GM19397 (cell line): ENCODE results near the gene ROR2.

ENCODE experiments used
- ATAC-seq: cut with Tn5 transposase; IDR thresholded peaks from one replicate; pipeline ENCODE4 v1.9.1; 2021; ENCODE audit warnings: mild to moderate bottlenecking, moderate library complexity; ENCODE audit not compliant: unreplicated experiment

Gene ROR2

DNA sequence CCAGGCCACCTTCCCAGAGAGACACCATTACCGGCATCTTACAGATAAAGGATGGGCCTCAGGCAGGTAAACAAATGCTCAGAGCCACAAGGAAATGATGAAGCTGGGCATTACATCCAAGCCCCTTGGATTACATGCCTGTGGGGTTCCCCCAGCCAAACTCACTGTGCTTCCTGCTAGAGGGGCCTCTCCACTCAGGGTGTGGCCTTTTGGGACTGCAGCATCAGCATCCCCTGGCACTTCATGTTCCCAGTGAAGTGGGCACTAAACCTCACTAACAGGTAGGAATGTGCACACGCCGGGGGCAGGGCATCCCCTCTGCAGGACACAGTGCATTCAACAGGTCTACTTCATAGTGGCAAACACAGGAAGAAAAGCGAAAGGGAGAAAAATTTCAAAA is 125.9 kb downstream of the ROR2 start:
- no peak for ATAC-seq

DNA sequence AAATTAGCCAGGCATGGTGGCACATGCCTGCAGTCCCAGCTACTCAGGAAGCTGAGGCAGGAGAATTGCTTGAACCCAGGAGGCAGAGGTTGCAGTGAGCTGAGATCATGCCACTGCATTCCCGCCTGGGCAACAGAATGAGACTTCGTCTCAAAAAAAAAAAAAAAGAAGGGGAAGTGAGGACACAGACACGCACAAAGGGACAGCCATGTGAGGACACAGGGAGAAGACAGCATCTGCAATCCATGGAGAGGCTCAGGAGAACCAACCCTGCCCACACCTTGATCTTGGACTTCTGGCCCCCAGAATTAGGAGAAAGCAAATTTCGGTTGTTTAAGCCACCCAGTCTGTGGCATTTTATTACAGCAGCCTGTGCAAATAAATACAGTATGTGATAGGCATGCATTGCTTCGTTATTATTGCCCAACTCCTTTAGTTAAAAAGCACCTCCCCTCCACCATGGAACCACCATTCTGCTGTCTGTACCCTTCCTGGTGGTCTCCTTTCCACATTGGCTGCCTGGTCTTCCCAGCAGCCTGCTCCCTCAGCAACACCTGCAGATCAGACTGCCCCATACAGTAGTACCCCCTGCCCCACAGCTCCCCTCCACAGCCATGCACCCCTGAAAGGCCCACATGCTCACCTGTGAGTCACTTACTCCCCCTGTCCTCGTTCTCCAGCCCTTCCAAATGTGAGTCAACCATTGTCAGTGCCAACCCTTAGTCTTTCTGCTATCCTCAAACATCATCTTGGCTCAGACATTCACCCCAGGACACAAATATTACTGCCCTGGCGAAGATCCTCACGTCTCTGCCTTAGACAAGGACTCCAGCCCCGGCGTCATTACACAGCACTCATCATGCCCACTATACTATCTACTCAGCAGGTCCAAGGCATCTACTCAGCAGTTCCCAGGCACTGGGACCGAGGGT is 128.8 kb downstream of the ROR2 start:
- ATAC-seq = no peak

DNA sequence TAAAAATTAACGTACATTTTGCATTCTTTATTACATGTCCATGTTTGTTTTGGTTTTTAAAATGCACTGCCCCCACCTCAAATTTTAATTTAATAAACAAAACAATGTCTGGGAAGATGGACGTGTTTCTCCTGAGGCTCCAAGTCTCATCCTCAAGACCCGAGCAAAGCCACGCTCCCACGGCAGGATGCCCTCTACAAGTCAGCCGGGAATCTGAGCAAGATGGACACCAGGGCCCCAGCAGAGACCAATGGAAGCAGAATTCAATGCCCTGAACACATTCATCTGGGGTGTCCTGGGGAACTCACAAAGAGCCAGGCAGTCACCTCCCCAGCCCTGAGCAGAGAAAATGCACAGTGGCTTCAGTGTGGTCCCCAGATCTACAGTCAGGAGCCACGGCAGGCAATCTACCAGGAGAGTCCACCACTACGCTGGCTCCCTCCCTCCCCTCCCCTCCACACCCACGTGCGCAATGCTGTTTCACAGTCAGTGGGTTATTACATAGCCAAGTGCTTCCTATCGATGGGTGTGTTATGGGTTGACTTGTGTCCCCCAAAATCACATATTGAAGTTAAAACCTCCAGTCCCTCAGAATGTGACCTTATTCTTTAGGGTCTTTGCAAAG is 129.8 kb downstream of the ROR2 start:
- ATAC-seq = no peak

DNA sequence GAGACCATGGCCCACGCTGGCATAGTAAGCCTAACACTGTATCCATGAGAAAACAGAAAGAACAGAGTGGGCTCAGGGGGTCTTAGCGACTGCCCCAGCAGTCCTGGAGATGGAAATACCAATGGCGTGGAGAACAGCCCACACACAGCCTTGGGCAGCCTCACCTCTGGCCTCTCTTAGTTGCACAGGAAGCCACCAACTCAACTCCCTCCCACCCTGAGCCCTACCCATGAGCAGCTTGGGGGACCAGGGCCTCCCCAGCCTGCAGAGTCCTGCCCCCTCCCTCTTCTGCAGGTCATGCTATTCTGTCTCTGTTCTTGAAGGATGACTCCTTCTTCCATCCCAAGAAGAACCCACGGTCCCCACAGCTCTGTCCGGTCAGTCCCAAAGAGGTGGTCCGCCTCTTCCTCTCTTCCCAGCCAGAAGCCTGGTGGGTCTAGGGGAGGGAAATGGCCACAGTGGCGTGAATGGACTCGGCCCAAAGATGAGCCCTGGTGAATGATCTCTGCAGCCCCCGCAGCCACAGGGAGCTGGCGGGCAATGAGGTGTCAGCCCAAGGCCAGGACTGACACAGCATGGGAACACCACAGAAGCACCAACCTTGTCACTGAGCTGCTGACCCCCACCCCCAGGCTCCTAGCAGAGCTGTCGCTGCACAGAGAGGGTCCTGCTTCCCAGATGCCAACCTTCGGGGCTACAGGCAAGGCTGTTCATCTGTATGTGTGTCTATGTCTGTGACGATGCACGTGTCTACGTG is 131.2 kb downstream of the ROR2 start:
- no peak for ATAC-seq

DNA sequence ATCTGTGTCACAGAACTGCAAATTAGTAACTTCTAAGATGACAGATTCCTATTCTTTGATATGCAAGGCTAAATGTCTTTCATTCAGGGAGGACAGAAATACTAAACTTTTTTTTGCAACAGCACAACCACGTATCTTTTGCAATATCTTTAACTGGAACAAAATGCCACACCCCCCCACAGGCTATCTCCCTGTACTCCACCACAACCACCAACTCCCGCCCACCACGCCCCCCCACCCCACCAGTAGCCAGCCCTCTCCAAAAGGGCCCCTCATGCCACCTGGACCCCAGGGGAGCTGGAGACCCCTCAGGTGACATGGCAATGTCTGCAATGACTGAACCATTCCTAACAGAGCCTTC is 131.8 kb downstream of the ROR2 start:
- no peak for ATAC-seq

DNA sequence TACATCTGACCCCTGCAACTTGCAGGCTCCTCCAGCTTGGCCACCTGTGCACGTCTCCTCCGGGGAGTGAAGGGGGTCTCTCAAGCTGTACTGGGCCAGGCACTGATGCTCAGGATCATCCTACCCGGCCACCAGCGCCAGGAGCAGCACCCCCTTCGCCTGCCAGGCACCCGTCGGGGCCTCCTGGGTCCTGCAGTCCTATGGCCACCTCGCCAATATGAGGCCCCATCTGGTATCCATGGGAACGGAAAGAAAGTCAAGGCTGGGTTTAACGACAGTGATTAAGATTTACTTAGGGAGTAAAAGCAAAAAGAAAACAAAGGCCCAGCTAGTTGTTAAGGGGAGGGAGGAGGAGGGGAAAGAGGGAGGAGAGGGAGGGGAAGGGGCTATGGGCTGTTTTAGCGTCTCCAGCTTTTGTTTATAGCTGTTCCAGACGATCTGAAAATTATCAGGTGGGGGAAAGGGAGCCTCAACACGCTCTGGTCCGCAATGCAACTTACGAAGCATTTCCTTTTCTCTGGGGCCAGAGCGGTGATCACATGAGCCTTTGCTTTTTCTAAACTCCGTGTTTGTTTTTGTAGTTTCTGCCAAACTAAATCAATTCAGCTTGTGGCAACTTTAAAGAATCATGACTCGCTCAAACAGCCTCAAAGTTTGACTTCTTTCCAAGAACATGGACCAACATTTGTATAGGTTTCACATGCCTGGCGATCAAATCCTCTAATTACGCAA is 132.4 kb downstream of the ROR2 start:
- no peak for ATAC-seq

DNA sequence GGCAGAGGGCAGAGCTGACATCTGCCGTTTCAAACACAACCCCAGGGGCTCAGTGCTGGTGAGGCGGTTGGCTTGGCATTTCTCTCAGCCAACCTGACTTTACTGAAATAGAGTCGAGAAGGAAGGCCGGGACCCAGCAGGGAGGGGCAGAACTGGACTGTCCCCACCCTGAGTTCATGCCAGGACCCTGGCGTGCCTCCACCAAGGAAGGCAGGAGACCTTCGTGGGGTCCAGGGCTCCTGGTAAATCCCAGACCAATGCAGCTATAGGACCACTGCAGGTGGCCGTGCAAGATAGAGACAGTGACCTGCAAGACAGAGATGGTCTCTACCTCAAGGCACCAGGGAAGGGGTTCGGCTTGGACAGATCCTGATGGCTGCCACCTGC is 132.9 kb downstream of the ROR2 start:
- ATAC-seq = no peak

DNA sequence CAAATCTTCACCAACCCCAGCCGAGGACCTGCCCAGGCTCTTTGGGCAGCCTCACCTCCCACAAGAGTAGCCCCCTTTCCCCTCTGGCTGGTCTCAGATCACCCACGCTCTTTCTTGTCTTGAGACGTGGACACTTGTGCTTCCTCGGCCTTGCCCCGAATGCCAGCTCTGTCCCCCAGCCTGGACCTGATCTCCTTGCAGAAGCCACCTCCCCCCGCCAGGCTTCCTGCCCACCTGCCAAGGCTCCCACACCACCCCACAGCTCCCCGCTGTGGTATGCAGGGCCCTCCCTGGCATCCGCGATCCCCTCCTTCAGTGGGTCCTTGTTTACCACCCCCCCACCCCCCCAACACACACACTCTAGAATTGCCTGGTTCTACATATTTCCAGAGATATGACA is 133.7 kb downstream of the ROR2 start:
- no peak for ATAC-seq

DNA sequence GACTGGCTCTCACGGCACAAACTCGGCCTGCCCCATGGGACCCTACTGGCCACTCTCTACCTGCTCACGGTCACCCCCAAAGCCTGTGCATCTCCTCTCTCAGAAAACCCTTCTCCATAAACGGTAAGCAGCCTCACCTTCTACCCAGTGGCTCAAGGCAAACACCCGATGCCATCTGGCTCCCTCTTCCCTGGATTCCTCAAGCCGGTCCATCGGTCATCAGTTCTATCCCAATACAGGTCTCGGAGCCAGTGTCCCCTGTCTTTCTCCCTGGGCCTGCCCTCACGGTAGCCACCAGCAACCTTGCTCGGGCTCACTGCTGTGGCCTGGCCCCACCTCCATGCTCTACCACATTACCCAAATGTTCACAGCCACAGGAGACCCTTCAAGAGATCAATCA is 134.1 kb downstream of the ROR2 start:
- no peak for ATAC-seq

DNA sequence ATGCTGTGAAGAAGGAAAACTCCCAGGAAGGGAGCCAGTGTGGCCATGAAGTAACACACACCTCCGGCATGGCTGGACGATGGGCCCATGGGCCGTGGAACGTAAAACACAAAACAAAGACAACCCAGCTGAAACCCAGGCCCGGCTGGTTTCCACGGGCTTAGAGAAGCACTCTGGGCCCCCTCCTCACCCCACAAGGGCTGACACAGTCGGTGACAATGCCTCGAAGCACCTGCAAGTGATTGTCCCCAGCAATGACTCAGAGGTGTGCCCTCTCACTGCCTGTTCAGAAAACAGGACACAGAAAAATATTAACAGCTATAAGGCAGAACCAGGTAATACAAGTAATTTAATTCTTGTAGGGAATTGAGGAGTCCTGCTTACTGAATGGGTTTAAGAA is 135.3 kb downstream of the ROR2 start:
- ATAC-seq = no peak

DNA sequence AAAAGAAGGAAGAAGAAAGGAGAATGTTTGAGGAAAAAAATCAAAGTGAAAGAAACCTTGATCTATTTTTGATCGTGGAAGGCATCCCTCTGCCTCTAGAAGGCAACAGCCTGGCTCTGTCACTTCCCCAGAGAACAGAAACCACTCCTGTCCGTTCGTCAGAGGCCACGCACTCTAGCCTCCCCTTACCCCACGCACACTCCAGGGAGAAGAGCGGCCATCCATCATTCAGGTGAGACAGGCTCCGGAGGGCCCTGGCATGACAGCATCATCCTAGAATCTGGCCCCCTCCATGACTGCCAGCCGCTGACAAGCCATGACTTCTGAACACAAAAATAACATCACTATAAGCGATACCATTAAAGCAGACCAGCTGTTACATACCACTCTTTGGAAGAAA is 135.8 kb downstream of the ROR2 start:
- ATAC-seq = no peak

DNA sequence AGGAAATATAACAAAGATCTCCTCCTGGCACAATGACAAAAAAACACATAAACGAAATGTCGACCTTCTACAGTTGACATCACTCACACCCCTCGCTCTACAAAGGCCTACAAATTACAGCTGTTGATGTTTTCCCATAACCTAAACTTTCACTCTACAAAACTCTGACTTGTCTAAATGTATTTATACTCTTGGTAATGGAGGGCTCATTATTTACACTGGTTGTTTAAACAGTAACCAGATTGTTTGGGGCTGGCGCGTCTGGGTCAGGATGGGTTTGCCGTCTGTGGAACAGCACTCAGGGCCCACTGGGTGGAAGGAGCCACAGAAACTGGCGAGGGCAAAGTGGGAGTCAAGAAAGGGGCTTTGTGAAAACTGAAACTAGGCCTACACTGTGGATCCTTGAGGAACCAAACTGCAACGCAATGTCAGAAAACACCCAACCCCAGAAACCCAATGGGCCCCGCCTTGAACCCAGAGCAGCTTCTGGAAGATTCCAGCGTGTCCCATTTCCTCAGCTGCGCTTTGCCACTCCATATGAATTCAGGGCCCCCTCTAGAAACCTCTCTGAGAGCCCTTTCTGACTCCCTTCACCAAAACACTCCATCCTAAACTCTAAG is 136.7 kb downstream of the ROR2 start:
- ATAC-seq = no peak

DNA sequence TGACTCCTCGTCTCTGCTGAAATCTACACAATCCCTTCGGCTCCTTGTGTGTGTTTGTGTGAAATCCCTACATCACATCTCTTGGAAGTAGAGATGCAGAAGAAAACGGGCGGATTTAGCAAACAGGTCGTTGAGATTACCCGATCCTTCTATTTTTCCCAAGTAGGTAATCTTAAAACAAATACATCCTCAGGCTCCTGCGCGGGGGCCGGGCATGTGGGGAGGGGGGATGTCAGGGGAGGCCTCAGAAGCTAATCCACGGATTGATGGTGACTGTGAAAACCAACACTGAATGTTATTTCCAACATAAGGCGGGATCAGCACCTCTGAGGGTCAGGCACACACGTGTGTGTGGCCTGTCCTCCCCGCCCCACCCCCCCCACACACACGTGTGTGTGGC is 137.8 kb downstream of the ROR2 start:
- ATAC-seq = no peak

DNA sequence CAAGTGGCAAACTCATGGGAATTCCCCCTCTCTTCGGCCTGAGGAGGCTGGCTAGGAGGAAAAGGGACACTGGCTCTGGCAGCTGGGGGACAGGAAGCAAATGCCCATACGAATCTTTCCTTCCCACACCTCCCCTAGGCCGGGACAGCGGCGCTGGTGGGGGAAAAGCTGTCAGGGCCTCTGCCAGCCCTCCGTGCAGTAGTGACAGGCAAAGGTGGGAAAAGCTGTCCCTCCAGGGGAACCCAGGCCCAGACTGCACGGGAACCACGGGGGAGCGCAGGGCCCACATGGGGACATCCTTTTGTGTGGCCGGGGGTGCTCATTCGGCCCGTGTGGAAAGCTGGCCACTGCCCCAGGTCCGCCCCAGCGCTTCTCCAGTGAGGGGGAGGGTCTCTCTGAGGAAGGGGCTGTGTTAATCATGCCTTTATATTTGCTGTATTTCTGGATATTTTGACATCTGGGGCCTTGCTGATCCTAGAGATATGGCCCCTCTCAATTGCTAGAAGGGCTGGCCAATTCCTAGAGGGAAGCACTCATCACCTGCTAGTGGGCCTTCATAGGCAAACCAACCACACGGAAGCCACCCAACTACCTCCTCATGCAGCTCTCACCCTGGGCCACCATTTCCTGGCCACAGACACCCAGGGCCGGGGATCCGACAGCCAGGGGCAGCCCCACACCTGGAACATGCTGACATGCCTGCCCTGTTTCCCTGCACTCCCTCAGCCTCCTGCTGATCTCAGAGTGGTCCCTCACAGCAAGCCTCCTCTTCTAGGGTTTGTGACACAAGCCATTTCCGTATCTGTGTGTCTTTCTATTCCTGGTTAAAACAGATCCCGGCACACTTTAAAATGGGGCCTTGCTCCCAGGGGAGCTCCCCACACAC is 138.8 kb downstream of the ROR2 start:
- ATAC-seq = no peak

DNA sequence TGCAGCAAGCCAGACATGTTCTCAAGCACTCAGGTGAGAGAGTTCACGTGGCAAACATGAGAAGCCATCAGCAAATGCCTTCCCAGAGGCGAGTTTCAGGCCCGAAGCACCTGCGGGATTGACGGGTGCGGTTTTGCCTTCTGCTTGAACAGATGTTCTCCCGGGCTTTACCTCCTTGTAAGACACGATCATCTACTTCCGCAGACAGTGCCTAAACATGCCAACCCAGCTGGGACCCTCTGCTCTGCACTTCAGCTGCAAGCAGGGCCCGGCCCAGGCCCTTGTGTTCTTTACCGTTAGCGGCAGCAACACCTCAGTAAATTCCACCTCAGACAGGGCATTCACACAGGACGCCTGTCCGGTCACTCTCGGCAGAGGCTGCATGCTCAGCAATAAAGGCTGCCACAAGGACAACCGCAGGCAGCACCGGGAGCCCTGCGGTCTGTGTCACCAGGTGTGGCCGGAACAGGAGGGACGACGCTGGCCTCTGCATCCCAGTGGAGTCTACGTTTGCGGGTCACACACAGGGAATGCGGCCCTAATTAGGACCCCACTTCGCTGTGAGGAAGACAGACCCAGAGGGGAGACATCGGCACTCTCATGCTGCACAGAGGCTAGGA is 139.6 kb downstream of the ROR2 start:
- ATAC-seq = no peak

DNA sequence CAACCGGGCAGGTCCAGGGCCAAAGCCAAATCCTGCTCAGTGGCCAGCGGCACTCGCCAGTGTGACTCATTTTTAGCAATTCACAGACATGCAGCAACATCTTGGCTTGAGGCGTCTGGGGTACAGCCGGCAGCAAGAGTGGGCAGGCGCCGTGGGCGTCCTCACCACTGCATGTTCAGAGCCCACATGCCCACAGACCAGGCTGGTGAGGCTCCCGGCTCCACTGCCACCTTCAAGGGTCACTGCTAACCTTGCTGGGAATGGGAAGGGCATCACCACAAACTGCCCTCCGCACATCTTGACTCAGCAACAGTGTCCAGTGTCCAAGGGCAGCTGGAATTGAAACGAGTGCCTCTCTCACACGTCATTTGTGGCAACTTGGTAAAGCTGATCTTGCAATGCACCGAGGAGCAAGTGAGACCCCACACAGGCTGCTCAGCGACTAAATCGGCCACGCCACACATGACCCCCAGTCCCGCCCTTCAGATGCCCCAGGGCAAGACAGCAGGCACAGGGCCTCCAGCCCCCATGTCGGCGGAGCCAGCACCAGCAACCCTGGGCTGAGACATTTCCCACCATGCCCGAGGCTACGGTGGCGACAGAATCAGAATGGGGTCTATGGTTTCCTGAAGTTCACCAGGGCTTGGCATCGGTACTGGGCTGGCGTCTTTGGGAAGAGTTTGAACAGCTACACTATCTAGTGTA is 140.3 kb downstream of the ROR2 start:
- no peak for ATAC-seq

DNA sequence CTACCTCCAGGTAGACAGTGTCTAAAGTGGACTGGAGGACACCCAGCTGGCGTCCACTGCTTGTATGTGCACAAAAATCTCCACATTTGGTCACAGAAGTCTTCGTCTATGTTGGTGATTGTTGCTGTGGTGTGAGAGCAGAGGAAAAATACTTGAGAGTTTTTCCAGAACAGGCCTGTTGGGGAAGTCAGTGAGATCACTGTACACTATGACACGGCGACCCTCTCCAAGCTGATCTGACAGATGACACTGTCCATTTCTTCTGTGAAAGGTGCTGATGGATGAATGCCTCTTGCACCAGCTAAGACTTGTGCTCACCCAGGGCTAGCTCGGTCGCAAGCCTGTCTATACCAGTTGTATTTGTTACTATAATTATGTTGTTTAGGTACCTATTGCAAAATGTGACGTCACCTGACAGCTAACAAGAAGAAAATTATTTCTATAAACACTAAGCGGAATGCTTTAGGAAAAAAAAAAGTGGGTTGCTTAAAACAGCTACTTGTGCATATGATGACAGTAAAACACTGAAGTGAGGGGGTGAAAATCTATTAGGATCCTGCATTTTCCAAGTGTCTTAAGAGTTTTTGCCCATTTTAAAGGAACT is 142.3 kb downstream of the ROR2 start:
- ATAC-seq = no peak

DNA sequence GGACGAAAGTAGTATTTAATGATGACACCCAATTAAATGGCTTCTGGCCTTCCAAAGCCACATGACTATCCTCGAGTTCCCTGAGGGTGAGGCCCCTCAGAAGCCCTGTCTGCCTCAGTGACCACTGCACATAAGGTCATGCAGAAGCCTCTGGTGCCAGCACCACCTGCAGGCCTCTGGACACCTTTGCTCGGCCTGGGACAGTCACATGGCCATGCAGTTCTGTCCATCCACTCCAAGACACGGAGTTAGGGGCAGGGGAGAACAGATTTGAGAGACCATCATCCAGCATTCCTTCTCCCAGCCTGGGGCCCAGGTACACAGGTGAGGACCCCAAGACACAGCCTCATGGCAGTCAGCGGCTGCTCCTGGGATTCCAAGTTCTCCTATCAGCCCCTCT is 145.0 kb downstream of the ROR2 start:
- no peak for ATAC-seq
